DMS53 (cell line): Measurements from ENCODE around the gene DPYD.

Source experiments
- DNase-seq: peaks from one replicate; lab custom pipeline; 2025; lab: John Stamatoyannopoulos, UW

Gene DPYD

GRCh38 chr1:97202481-97203380 is 718.1 kb downstream of the DPYD start:
- no peak for DNase-seq

GRCh38 chr1:97201641-97202040 is 719.2 kb downstream of the DPYD start:
- no peak for DNase-seq

- no peak for DNase-seq
These were observed 720.2 kb downstream of the DPYD start for GRCh38 chr1:97200595-97200994.

GRCh38 chr1:97196825-97197516 is 723.9 kb downstream of the DPYD start:
- no peak for DNase-seq

GRCh38 chr1:97192872-97193572 is 727.8 kb downstream of the DPYD start:
- peak; percentile 65 for DNase-seq

- peak; percentile 14 for DNase-seq
These were observed 730.5 kb downstream of the DPYD start for GRCh38 chr1:97190326-97190725.

GRCh38 chr1:97186381-97186780 is 734.5 kb downstream of the DPYD start:
- peak; percentile 61 for DNase-seq

GRCh38 chr1:97174039-97174704 is 746.7 kb downstream of the DPYD start:
- no peak for DNase-seq

- DNase-seq, result no peak
These were observed 750.5 kb downstream of the DPYD start for GRCh38 chr1:97170300-97170699.

GRCh38 chr1:97168056-97168455 is 752.8 kb downstream of the DPYD start:
- no peak for DNase-seq

GRCh38 chr1:97167246-97167645 is 753.6 kb downstream of the DPYD start:
- no peak for DNase-seq

GRCh38 chr1:97166626-97167025 is 754.2 kb downstream of the DPYD start:
- DNase-seq, result no peak

GRCh38 chr1:97164276-97164639 is 756.6 kb downstream of the DPYD start:
- DNase-seq, result no peak

- DNase-seq, result no peak
These were observed 757.1 kb downstream of the DPYD start for GRCh38 chr1:97163591-97164275.

GRCh38 chr1:97160818-97161217 is 760.0 kb downstream of the DPYD start:
- DNase-seq, result no peak

GRCh38 chr1:97159342-97159741 is 761.5 kb downstream of the DPYD start:
- DNase-seq, result no peak

- no peak for DNase-seq
These were observed 762.1 kb downstream of the DPYD start for GRCh38 chr1:97158691-97159096.

- DNase-seq, result no peak
These were observed 762.8 kb downstream of the DPYD start for GRCh38 chr1:97157991-97158390.

GRCh38 chr1:97151651-97152050 is 769.2 kb downstream of the DPYD start:
- DNase-seq, result no peak

- no peak for DNase-seq
These were observed 775.4 kb downstream of the DPYD start for GRCh38 chr1:97145321-97145956.

- DNase-seq, result no peak
These were observed 776.3 kb downstream of the DPYD start for GRCh38 chr1:97144527-97144926.
